ENCODE results near the gene SMIM11. TPM values are rescaled to one million over a fixed set of nuclear protein-coding genes. Genes with fewer than 3 reads are reported as not detected.

SMIM11 gene
- total RNA-seq, 4 donors from 2014 or later, result 0.49 to 11.9 (median 4.0) TPM

DNA sequence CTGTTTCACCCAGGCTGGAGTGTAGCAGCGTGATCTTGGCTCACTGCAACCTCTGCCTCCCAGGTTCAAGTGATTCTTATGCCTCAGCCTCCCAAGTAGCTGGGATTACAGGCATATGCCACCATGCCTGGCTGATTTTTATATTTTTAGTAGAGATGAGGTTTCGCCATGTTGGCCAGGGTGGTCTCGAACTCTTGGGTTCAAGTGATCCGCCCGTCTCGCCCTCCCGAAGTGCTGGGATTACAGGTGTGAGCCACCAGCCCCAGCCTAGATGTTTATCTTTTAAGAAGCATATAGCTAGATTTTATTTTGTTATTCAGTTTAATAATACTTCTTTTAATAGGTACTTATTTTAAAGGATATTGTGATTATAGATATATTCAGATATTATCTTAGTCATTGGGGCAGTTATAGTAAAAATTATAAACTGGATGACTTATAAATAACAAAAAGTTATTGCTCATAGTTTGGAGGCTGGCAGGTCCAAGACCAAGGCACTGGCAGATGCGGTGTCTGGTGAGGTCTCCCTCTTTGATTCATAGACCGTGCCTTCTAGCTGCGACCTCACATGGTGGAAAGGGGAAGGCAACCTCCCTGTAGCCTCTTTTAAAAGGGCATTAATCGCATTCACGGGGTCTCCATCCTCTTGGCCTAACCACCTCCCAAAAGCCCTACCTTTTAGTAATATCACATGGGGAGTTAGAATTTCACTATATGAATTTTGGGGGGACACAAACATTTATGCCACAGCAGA is 14.6 kb upstream of the SMIM11 start:
- WGBS, 2 donors, result 83 to 90% methylated on average over 12 of the region's 12 CpGs
- H3K27ac ChIP-seq, result no peak overlapping the region
- no peaks in the 10 kb centered on the region for H3K9me3 ChIP-seq
- TF ChIP-seq, protein P1, sequence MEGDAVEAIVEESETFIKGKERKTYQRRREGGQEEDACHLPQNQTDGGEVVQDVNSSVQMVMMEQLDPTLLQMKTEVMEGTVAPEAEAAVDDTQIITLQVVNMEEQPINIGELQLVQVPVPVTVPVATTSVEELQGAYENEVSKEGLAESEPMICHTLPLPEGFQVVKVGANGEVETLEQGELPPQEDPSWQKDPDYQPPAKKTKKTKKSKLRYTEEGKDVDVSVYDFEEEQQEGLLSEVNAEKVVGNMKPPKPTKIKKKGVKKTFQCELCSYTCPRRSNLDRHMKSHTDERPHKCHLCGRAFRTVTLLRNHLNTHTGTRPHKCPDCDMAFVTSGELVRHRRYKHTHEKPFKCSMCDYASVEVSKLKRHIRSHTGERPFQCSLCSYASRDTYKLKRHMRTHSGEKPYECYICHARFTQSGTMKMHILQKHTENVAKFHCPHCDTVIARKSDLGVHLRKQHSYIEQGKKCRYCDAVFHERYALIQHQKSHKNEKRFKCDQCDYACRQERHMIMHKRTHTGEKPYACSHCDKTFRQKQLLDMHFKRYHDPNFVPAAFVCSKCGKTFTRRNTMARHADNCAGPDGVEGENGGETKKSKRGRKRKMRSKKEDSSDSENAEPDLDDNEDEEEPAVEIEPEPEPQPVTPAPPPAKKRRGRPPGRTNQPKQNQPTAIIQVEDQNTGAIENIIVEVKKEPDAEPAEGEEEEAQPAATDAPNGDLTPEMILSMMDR (IDR thresholded peaks at IDR 0.05), result no peak
- TF ChIP-seq POLR2A (IDR thresholded peaks at IDR 0.05), result no peak
- H3K4me1 ChIP-seq, result peaks cover 0 to 9% (median 0%) of the 10 kb centered on the region in 3 donors
- no peak for DNase-seq
- H3K36me3 ChIP-seq, result no peaks in the 10 kb centered on the region
- intact Hi-C loops (cut with DNase I), result no loop called here
- no peak overlapping the region for H3K4me3 ChIP-seq
- peaks cover 0 to 8% (median 0%) of the 10 kb centered on the region in 4 donors for H3K27me3 ChIP-seq

DNA sequence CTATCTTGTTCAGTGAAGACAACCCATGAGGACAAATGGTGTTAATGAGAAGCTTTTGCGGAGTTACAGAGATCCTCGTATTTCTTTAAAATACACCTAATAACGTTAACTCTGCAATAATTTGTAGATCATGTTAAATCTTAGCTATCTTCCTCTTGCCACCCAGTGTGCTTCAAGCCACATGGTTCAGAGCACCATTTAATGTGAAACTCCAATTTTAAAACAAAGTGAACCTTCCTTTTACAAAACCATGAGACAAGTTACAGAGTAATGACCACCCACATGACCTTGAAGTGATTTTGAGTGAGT is 13.2 kb upstream of the SMIM11 start:
- no peak for DNase-seq
- Histone ChIP-seq H3K4me3 (no peak overlapping the region), H3K36me3 (no peaks in the 10 kb centered on the region), H3K27me3 (peaks cover 0 to 8% (median 0%) of the 10 kb centered on the region in 4 donors), H3K4me1 (peaks cover 0 to 9% (median 0%) of the 10 kb centered on the region in 3 donors), H3K9me3 (no peaks in the 10 kb centered on the region), H3K27ac (no peak overlapping the region)
- intact Hi-C loops (cut with DNase I), result no loop called here
- TF ChIP-seq, protein P1 (IDR thresholded peaks at IDR 0.05), result no peak
- no peak for TF ChIP-seq POLR2A (IDR thresholded peaks at IDR 0.05)
- 5 to 16% methylated on average over 3 of the region's 3 CpGs for WGBS, 2 donors

DNA sequence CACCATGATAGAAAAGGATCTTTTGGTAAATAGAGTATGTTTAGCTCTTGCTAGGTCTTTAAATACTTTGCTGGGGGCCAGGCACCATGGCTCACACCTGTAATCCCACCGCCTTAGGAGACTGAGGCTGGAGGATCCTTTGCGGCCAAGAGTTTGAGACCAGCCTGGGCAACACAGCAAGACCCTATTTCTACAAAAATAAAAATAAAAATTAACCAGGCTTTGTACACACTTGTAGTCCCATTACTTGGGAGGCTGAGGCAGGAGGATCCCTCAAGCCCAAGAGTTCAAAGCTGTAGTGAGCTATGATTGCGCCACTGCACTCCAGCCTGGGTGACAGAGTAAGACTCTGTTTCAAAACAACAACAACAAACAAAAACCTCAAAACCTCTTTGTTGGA is 12.6 kb upstream of the SMIM11 start:
- H3K36me3 ChIP-seq, result no peaks in the 10 kb centered on the region
- H3K4me1 ChIP-seq, result peaks cover 0 to 9% (median 0%) of the 10 kb centered on the region in 3 donors
- H3K9me3 ChIP-seq, result no peaks in the 10 kb centered on the region
- H3K27ac ChIP-seq, result no peak overlapping the region
- intact Hi-C loops (cut with DNase I), result no loop called here
- no peak for TF ChIP-seq POLR2A (IDR thresholded peaks at IDR 0.05)
- TF ChIP-seq, protein P1 (IDR thresholded peaks at IDR 0.05), result no peak
- peaks cover 0 to 8% (median 0%) of the 10 kb centered on the region in 4 donors for H3K27me3 ChIP-seq
- no peak for DNase-seq
- no peak overlapping the region for H3K4me3 ChIP-seq
- WGBS, 2 donors, result 93 to 96% methylated on average over 3 of the region's 3 CpGs

DNA sequence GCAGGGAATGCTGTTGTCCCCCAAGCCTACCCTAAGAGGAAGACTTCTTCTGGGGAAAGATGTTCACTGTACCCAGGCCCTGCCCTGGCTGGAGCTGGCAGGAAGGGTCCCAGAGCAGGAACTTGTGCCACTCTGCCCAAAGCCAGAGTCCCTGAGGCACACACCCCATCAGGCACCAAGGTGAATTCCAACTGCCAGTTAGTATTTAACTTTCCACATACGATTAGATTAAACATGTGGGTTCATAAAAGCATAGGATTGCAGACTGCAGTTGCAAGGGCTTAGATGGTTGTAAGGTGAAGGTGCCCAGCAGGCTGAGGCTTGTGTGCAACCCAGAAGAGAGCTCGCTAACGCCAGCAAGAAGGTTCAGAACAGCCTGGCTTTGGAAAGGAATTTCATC is 11.6 kb upstream of the SMIM11 start, which contains the start of gene KCNE2:
KCNE2 (plus strand) TSS at position 274 of the 400 bp plus-strand sequence. CDS start 6,473 bp downstream, outside the sequence.
- TF ChIP-seq, protein P1 (IDR thresholded peaks at IDR 0.05), result no peak
- TF ChIP-seq POLR2A (IDR thresholded peaks at IDR 0.05), result no peak
- Histone ChIP-seq H3K36me3 (no peaks in the 10 kb centered on the region), H3K4me1 (peaks cover 0 to 9% (median 0%) of the 10 kb centered on the region in 3 donors), H3K27me3 (peaks cover 0 to 8% (median 0%) of the 10 kb centered on the region in 4 donors), H3K4me3 (no peak within 1 kb of the TSS), H3K27ac (no peak within 1 kb of the TSS), H3K9me3 (no peaks in the 10 kb centered on the region)
- DNase-seq, result no peak
- intact Hi-C loops (cut with DNase I), result no loop called here
- WGBS, 2 donors, result 35 to 56% methylated on average over 3 of the region's 3 CpGs

DNA sequence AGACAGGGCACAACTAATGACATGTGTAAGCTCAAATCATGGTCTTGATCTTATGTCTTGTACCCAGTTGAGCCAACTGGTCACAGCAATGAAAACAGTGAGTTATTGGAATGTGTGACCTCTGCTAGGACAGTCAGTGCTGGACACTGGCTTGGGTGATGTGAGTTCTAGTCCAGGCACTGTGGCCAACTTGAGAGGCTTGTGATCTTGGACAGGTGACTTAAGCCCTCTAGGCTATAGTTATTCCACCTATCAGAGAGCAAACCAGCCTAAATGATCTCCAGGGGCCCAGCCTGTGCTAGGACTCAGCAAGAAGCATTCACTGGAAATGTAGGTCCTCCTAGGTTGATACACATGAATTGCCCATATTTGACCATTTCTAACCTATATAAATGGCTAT is 10.4 kb upstream of the SMIM11 start:
- Histone ChIP-seq H3K27ac (no peak overlapping the region), H3K4me3 (no peak overlapping the region), H3K4me1 (peaks cover 0 to 9% (median 0%) of the 10 kb centered on the region in 3 donors), H3K27me3 (peaks cover 0 to 8% (median 0%) of the 10 kb centered on the region in 4 donors), H3K36me3 (no peaks in the 10 kb centered on the region), H3K9me3 (no peaks in the 10 kb centered on the region)
- intact Hi-C loops (cut with DNase I), result no loop called here
- TF ChIP-seq, protein P1 (IDR thresholded peaks at IDR 0.05), result no peak
- no peak for DNase-seq

Measured in esophagus squamous epithelium (tissue), 5 donors.